Muscle of arm (tissue), 12 donors: ENCODE measurements around the gene CADPS2. TPM values are rescaled to one million over a fixed set of nuclear protein-coding genes. Genes with fewer than 3 reads are reported as not detected.

Source experiments
- DNase-seq: peaks from one replicate; pipeline ENCODE4 v3.0.0-alpha.2; 2013
- polyA plus RNA-seq, 12 donors: library from polyadenylated mRNA; unstranded; fragments of 120-200 nt; gene quantifications; one replicate each; pipeline ENCODE4 v1.2.1, GENCODE V29; 2013; ENCODE audit not compliant: insufficient read length in 12 of 12

Gene CADPS2
- polyA plus RNA-seq, 12 donors: 2.9 to 10.1 (median 4.7) TPM; not detected in 2

- DNase-seq: no peak
Measured at GRCh38 chr7:122532406-122533269, 353.6 kb downstream of the CADPS2 start.

GRCh38 chr7:122528879-122529481, 357.3 kb downstream of the CADPS2 start:
- peak; percentile 20 for DNase-seq

GRCh38 chr7:122525355-122525754, 360.9 kb downstream of the CADPS2 start:
- peak; percentile 5 for DNase-seq

DNA sequence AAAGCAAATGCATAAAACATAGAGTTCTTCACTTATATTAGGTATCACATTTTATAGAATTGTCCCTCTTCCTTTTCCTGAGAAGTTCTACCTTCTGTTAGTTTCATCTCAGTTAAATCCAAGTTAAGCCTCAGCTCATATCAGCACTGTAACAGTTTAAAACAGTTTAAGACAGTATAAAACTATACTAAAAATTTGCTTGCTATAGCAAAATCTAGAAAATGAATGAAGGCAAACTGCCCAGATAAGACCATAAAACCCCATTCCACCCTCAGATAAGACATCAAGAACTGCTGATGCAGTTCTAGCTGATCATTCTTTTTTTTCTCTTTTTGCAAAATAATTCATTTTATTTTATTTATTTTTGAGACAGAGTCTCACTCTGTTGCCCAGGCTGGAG, 364.5 kb downstream of the CADPS2 start:
- no peak for DNase-seq

DNA sequence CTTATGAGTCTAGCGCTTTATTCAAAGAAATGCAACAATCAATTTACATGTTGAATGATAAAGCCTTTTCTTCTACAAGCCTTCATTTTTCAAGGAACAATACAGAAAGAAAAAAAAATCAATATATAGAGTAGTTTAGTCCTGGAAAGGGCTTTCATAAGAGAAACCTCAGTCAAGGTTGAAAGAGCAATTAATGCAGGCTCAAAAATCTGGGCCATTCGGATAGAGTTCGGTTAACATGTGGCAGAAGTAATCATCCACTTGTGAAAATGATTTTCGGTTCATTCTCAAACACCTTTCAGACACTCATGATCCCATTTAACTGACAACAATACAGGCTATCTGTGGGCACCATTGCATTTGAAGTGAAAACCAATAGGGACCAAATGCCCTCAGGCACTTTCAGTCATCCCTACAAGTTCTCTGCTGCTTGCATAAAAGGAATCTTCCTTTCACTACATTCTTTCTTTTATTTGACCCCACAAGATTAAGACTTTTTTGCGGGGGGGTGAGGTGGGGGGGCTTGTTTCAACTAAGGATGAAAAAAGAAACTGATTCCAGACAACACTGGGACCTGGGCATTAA, 365.2 kb downstream of the CADPS2 start:
- DNase-seq: no peak

GRCh38 chr7:122518488-122518887, 367.8 kb downstream of the CADPS2 start:
- no peak for DNase-seq

DNA sequence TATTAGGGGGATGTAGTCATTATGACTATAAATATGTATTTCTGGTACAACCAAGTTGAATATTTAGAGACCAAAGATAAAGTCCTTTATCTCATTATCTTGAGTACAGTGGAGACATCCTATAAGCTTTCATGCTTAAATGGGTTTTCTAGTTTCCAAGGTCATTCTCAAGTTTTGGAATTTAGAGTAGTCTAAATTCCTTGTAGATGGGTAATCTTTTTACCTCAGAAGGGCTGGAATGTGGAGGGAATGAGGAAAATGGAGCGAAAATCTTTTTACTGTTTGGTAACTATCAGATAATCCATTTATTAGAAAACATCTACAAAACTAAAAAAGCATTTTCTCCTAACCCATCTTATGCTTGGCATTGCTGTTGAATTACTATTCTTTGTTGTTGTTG, 368.7 kb downstream of the CADPS2 start:
- no peak for DNase-seq

DNA sequence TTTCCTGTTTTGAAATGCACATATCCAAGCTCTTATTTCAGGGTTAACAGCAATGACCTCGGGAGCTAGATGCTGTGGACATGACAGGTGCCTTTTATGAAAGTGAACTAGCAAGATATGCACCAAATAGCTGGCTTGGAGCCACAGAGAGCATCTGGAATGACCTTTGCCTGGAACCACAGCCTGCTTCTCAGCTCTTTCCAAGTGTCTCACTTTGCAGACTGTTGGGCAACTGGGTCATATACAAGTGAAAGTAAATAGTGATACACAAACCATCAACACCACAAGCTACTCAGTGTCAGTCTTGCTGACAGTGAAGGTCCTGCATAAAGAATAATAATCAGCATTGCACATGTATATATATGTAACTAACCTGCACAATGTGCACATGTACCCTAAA, 370.9 kb downstream of the CADPS2 start:
- no peak for DNase-seq

DNA sequence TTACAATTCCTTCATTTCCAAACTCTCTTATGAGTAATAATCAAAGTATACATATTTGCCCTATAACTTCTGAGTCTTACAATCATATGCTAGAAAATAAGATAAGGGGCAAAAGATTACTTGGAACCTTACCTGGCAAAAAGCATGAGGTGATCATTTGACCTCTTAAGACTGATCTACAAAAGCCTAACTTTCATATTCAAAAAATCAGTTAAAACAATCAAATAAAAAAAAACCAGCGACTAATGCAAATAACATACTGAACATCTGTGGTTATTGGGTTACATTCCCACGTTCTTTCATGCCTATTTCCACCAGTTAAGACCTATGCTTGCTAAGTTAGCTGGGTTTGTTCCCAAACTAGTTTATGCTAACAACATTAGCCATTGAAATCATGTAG, 375.0 kb downstream of the CADPS2 start:
- no peak for DNase-seq

- DNase-seq: no peak
Measured at GRCh38 chr7:122507591-122507990, 378.7 kb downstream of the CADPS2 start.

GRCh38 chr7:122492007-122492406, 394.3 kb downstream of the CADPS2 start:
- no peak for DNase-seq

GRCh38 chr7:122488241-122488640, 398.0 kb downstream of the CADPS2 start:
- DNase-seq: no peak

- DNase-seq: no peak
Measured at GRCh38 chr7:122487131-122487530, 399.1 kb downstream of the CADPS2 start.

- DNase-seq: no peak
Measured at GRCh38 chr7:122485856-122486255, 400.4 kb downstream of the CADPS2 start.

DNA sequence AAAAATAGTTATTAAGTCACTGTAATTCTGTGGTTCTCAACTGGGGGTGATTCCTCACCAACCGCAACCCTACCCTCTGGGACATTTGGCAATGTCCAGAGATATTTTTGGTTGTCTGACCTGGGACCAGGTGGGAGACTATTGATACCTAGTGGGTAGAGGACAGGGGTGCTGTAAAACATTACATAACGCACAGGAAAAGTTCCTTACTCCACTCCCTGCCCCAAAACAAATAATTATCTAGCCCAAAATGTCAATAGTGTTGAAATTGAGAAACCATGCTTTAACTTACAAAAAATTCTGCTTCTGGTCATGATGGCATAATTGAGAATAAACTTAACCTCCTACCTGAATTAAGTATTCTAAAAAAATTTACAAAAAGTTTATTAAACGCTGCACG, 404.0 kb downstream of the CADPS2 start:
- no peak for DNase-seq

DNA sequence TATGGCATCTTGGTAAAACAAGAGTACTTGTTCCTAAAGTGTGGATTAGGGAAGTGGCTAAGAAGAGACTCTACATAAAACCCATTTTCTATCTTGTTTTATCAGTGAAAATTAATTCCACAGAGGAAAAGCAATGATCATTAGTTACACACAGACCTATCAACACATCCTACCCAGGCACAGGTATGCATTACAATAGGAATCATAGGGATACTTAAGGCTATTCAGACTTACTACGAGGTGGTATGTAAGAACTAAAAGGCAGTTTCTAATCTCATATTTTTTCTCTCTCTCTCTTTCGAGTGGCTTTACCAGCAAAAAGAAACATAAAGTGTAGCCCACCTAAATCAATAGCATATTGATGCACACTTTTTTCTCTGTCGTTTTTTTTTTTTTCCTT, 415.4 kb downstream of the CADPS2 start:
- DNase-seq: no peak

DNA sequence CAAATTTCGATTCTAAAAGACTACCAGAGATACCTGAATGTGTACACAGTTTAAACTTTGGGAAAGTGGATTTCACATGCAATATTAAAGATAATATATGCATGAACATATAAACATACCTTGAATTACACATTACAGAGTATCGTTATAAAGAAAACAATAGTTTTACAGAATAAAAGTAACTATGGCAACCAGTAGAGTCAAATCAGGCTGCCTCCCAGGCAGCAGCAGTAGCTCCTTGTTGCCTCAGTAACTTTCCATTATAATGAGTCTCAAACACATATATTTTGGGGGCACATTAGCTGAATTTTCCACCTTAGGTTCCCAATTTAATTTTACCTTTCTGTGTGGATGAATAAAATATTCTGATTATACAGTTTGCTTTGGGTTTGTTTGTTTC, 417.3 kb downstream of the CADPS2 start:
- DNase-seq: no peak

- DNase-seq: no peak
Measured at GRCh38 chr7:122467661-122468449, 418.4 kb downstream of the CADPS2 start.

- DNase-seq: no peak
Measured at GRCh38 chr7:122465296-122465695, 421.0 kb downstream of the CADPS2 start.

- no peak for DNase-seq
Measured at GRCh38 chr7:122463631-122464030, 422.6 kb downstream of the CADPS2 start.

DNA sequence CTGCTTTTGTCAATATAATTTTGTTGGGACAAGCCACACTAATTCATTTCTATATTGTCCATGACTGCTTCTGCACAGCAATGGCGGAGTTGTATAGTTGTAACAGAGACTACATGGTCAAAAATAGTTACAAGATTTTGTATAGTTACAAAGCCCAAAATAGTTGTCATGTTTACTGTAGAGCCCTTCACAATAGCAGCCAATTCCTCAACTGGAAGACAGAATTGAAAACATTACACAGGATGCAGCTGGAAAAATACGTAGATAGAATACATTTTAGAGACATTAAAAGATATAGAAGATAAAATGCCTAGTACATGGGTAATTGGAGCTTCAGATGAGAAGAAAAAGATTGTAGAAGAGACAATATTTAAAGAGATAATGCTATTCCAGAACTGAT, 425.3 kb downstream of the CADPS2 start:
- no peak for DNase-seq

DNA sequence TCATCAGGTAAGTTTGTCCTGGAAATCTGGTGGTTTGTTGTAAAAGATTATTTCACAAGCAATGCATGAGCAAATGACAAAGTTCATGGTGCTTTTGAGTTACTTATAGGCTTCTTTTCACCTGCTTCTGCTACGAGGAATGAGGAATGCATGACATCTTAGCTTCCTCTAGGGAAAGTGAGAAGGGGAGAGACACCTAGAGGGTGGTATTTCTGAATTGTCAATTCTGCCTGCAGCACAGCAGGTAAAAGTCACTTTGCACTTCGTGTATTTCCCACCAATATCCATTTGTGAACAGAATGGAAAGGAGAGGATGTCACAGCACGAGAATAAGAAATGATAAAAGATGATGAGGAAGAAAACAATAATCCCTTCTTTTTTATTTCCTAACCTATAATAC, 428.3 kb downstream of the CADPS2 start:
- DNase-seq: no peak
